H1 (cell line): ENCODE measurements around the gene KRT3.

Experiments used
- CHD1 ChIP-seq: IDR thresholded peaks from 2 replicates; pipeline ENCODE4 v1.6.1; 2012; ENCODE audit warnings: low read depth, low read length, improper control_type of control experiment
- CREB1 ChIP-seq: IDR thresholded peaks from 2 replicates; pipeline ENCODE4 v1.6.1; 2012; ENCODE audit warnings: inconsistent platforms
- CTCF ChIP-seq, 3 experiments: IDR thresholded peaks; 1 replicate in 2 of 3; 2 replicates in 1 of 3; pipeline versions ENCODE4 v1.5.1 to v1.6.1; 2011; ENCODE audit warnings: low read length in 3 of 3, mild to moderate bottlenecking in 3 of 3, inconsistent platforms in 2 of 3, low read depth in 1 of 3, moderate library complexity in 1 of 3; ENCODE audit not compliant: insufficient read depth in 1 of 3; ENCODE audit errors: control extremely low read depth in 1 of 3
- EP300 ChIP-seq, 2 experiments: IDR thresholded peaks; 1 replicate in 1 of 2; 2 replicates in 1 of 2; pipeline ENCODE4 v1.6.1; 2011 to 2012; ENCODE audit warnings: low read depth in 2 of 2, low read length in 2 of 2, mild to moderate bottlenecking in 2 of 2, borderline replicate concordance in 1 of 2, inconsistent platforms in 1 of 2, moderate library complexity in 1 of 2
- EZH2 ChIP-seq: fragments of 200-600 bp; sonication (generic); IDR thresholded peaks from 2 replicates; pipeline ENCODE4 v1.7.1; 2012; ENCODE audit warnings: low read depth, mild to moderate bottlenecking, moderate library complexity, low read length, inconsistent platforms; ENCODE audit not compliant: severe bottlenecking
- FOSL1 ChIP-seq: IDR thresholded peaks from 2 replicates; pipeline ENCODE4 v1.6.1; 2011; ENCODE audit warnings: mild to moderate bottlenecking, low read depth, low read length, moderate library complexity; ENCODE audit not compliant: insufficient read depth
- HDAC2 ChIP-seq, 2 experiments: fragments of 300-600 bp in 1 of 2; sonication (generic) in 1 of 2; IDR thresholded peaks; 2 replicates each; pipeline ENCODE4 v1.6.1; 2011 to 2012; ENCODE audit warnings: low read depth in 2 of 2, low read length in 2 of 2, mild to moderate bottlenecking in 2 of 2, moderate library complexity in 2 of 2, borderline replicate concordance in 1 of 2, inconsistent platforms in 1 of 2
- KDM1A ChIP-seq: fragments of 200-600, 300-600 bp; sonication (generic); IDR thresholded peaks from 2 replicates; pipeline ENCODE4 v1.7.1; 2016; ENCODE audit warnings: mild to moderate bottlenecking, low read length, borderline replicate concordance
- NRF1 ChIP-seq: IDR thresholded peaks from 2 replicates; pipeline ENCODE4 v1.6.1; 2011; ENCODE audit warnings: mild to moderate bottlenecking, low read depth, low read length, improper control_type of control experiment
- POLR2A ChIP-seq, 2 experiments: IDR thresholded peaks; 1 replicate in 1 of 2; 2 replicates in 1 of 2; pipeline ENCODE4 v1.6.1; 2011; ENCODE audit warnings: low read depth in 2 of 2, low read length in 2 of 2, mild to moderate bottlenecking in 2 of 2; ENCODE audit errors: control extremely low read depth in 1 of 2
- TBP ChIP-seq: IDR thresholded peaks from 2 replicates; pipeline ENCODE4 v1.6.1; 2011; ENCODE audit warnings: low read depth, low read length, improper control_type of control experiment
- YY1 ChIP-seq: IDR thresholded peaks from 2 replicates; pipeline ENCODE4 v1.6.1; 2011; ENCODE audit warnings: low read depth, mild to moderate bottlenecking, low read length
- ZNF274 ChIP-seq: IDR thresholded peaks from 2 replicates; pipeline ENCODE4 v1.7.0; 2012; ENCODE audit warnings: low read length, borderline replicate concordance; ENCODE audit errors: extremely low read depth

- TF ChIP-seq POLR2A (IDR thresholded peaks at IDR 0.05; ENCODE audit: control extremely low read depth in 1 of 2, low read depth in 2 of 2, low read length in 2 of 2): no peak
- no peak for TF ChIP-seq CTCF (IDR thresholded peaks at IDR 0.05; ENCODE audit: control extremely low read depth in 1 of 3, insufficient read depth in 1 of 3, low read depth in 1 of 3, low read length in 3 of 3)
- no peak for TF ChIP-seq HDAC2 (IDR thresholded peaks at IDR 0.05; ENCODE audit: borderline replicate concordance in 1 of 2, low read depth in 2 of 2, low read length in 2 of 2)
- TF ChIP-seq FOSL1: no peak
- no peak for TF ChIP-seq YY1
- TF ChIP-seq CREB1: no peak
- TF ChIP-seq ZNF274: no peak
- TF ChIP-seq CHD1: no peak
- no peak for TF ChIP-seq EZH2
- no peak for TF ChIP-seq KDM1A
- TF ChIP-seq TBP: no peak
- no peak for TF ChIP-seq EP300 (IDR thresholded peaks at IDR 0.05; ENCODE audit: borderline replicate concordance in 1 of 2, low read depth in 2 of 2, low read length in 2 of 2)
- no peak for TF ChIP-seq NRF1
Observed at GRCh38 chr12:52809166-52809565, 13.2 kb upstream of the KRT3 start.
